ENCODE data around the gene PLEKHA6.

Gene PLEKHA6

DNA sequence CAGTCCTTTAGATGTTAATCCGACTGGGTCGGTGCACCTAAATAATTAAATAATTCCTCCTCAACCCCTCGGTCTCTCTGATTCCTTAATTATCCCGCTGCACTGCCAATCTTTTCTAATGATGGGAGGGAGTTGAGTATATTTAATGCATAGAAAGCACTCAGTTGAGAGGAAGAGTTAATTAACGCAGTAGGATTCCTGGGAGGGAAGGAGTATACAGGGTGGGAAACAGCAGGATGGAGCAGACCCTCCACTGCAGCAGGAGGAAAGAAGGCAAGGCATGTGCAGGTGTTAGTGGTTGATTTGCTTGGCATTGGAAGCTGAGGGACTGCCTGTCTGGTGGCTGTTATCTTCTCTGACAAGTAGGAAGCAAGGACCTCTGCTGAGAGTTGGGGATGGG, 183.7 kb downstream of the PLEKHA6 start:
- DNase-seq = no peak

DNA sequence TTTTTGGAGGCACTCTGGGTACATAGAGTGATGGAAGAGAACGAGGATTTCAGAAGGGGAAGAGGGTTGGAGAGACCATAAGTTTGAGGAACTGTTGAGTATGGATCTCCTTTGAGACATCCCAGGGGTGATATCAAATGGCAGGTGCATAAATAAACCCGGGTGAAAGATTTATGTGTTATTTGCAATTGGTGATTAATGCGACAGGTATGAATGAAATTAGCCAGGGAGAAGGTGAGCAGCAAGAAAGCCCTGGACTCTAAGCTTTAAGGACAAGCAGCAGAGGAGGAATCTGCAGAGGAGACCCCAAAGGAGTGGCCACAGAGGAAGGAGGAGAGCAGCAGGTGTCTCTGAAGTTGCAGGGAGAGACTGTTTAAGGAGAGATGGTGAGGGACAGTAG, 184.8 kb downstream of the PLEKHA6 start:
- no peak for DNase-seq

DNA sequence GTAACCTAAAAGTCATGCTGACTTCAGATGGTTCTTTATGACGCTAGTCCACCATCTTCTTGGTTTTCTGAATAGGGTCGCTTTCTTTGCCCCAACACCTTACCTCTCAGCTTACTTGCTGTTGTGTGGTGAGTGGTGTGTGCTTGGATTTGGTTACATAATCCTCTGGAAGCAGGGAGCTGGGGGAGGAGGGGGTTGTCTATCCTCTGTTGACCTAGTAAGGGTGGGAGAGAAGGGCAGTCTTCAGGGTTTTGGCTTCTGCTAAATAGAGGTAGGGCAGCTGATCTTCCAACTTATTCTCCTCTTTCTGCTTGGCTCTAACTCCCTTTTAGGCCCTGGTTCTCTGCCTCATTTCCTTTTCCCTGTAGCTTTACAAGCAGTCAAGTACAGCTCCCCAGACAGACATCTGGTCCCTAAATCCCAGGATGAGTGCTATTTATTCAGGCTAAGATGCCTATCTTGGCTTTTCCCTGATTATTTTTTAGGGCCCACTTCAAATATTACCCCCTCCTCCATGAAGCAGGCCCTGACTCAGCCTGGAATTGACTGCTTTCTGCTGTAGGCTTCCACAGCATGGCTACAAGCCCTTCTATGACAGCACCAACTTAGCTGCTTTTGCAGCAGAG, 187.2 kb downstream of the PLEKHA6 start:
- no peak for DNase-seq

DNA sequence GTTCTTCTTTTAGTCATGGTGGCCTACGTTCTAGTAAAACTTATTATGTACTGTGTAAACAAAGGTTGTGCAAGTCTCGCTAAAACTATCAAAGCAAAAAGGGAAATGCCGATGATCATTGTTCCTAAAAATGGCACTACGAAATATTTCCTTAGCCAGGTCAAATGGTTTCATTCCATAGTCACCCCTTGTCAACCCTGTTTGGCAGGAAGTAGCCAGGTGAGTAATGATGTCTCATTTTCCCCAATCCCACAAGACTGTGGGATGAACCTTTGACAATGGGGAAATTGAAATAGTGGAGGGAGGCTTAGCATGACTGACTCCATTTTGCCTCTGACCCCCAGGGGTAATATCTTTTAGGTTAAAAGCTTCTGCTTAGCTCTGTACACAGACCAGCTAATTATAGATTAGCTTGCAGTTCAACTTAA, 188.0 kb downstream of the PLEKHA6 start:
- DNase-seq = no peak

DNA sequence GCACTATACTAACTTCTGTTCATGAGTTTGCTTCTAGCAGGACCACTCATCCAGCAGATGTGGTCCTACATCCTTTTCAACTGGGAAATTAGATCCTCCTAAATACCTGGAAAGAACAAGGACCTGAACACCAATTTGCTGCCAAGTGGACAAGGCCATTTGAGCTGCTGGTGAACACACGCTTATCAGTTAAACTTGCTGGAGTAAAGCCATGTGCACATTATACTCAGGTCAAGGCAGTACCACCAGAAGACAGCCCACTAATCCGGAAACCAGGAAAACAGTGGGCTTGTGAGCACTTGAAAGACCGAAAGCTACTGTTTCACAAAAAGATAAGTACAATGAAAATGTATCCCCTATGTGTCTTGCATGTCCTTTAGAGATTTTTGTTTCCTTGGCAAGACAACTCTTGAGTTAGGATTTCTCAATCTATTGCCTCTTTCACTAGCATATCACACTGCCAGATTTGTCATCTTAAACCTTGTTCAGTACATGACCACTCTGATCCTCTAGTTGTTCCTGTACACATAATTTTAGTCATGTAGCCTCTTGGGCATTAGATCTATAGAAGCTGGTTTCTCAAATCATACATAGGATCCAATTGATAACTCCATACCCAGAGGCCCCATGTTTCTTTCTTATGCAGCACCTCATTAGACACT, 189.1 kb downstream of the PLEKHA6 start:
- no peak for DNase-seq

DNA sequence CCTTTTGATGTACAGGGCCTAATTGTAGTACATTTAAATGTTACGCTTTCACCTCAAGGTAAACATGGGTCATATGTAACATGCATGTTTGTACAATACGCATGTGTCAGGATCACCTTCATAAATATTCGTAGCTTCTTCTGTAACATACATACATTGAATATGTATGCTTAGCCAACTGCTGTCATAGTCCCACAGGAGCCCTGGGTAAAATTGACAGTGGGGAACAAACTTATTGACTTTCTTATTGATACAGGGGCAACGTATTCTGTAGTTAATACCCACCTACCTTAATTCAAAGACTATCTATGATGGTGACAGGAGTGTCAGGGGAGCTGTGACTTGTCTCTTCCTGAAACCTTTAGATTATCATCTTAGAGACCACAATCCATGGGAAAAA, 189.9 kb downstream of the PLEKHA6 start:
- DNase-seq = no peak

Measured in NCI-H510A treated with DMSO at 0.1 percent for 48 hours (cell line).